ENCODE measurements around the gene FHAD1. TPM values are rescaled to one million over a fixed set of nuclear protein-coding genes. Genes with fewer than 3 reads are reported as not detected.

Gene FHAD1
- total RNA-seq, 1 experiment from 2014 or later = 2.0 TPM

DNA sequence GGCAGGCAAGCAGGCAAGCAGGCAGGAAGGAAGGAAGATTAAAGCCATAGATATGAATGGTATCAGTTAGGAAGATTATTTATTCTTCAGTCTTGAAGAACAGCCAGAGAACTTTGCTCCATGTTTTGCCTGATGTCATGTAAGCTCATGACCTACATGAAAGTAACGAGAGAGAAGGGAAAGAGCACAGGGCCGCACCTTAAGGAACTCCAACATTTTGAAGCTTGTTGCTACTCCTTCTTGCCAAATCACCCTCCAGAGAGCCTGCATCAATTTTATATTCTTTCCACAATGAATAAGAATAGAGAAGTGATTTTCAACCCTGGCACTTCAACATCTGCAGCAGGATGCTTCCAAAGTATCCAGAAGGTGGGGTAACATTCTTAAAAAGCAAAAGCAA lies 84.7 kb downstream of the FHAD1 start:
- Histone ChIP-seq H3K9me3 (ENCODE audit: low read depth, low read length, poor library complexity, severe bottlenecking) (no peaks in the 10 kb centered on the region), H3K27ac (ENCODE audit: low read depth, low read length, poor library complexity, severe bottlenecking) (no peak overlapping the region), H3K27me3 (replicated peaks; ENCODE audit: insufficient read depth, low read depth, low read length, poor library complexity) (no peaks in the 10 kb centered on the region), H3K4me3 (ENCODE audit: low read depth, low read length, poor library complexity, severe bottlenecking) (no peak overlapping the region), H3K36me3 (ENCODE audit: insufficient read depth, low read length, poor library complexity, severe bottlenecking) (no peaks in the 10 kb centered on the region), H3K4me1 (ENCODE audit: insufficient read depth, low read length, poor library complexity, severe bottlenecking) (peaks cover 24% of the 10 kb centered on the region)
- TF ChIP-seq EZH2 (IDR thresholded peaks at IDR 0.05; ENCODE audit: borderline replicate concordance, low read depth, low read length, poor library complexity, severe bottlenecking) (no peak), CTCF (conservative IDR thresholded peaks at IDR 0.05; ENCODE audit: low read depth, low read length) (no peak)
- intact Hi-C loops (cut with micrococcal nuclease; ENCODE audit: unreplicated experiment) = no loop called here
- DNase-seq (ENCODE audit: low spot score) = no peak
- CTCF ChIA-PET = no interaction called here
- no TSS peak for BruUV-seq (replicated peaks)
- POLR2A ChIA-PET (ENCODE audit: low non-redundant PET) = no interaction called here

GRCh38 chr1:15332525-15332924 lies 85.5 kb downstream of the FHAD1 start:
- no peaks in the 10 kb centered on the region for H3K27me3 ChIP-seq (replicated peaks; ENCODE audit: insufficient read depth, low read depth, low read length, poor library complexity)
- BruUV-seq (replicated peaks) = no TSS peak
- DNase-seq (ENCODE audit: low spot score) = no peak
- no peak overlapping the region for H3K27ac ChIP-seq (ENCODE audit: low read depth, low read length, poor library complexity, severe bottlenecking)
- no peaks in the 10 kb centered on the region for H3K36me3 ChIP-seq (ENCODE audit: insufficient read depth, low read length, poor library complexity, severe bottlenecking)
- ChIA-PET POLR2A (ENCODE audit: low non-redundant PET) (interaction anchor here (0.6 kb wide), 1 partner anchor 16 kb away, joined by 5 read pairs; no protein-coding TSS in a partner anchor), CTCF (no interaction called here)
- no peak overlapping the region for H3K4me3 ChIP-seq (ENCODE audit: low read depth, low read length, poor library complexity, severe bottlenecking)
- TF ChIP-seq EZH2 (IDR thresholded peaks at IDR 0.05; ENCODE audit: borderline replicate concordance, low read depth, low read length, poor library complexity, severe bottlenecking) (no peak), CTCF (conservative IDR thresholded peaks at IDR 0.05; ENCODE audit: low read depth, low read length) (no peak)
- peaks cover 27% of the 10 kb centered on the region for H3K4me1 ChIP-seq (ENCODE audit: insufficient read depth, low read length, poor library complexity, severe bottlenecking)
- intact Hi-C loops (cut with micrococcal nuclease; ENCODE audit: unreplicated experiment) = no loop called here
- H3K9me3 ChIP-seq (ENCODE audit: low read depth, low read length, poor library complexity, severe bottlenecking) = no peaks in the 10 kb centered on the region

- Histone ChIP-seq H3K36me3 (ENCODE audit: insufficient read depth, low read length, poor library complexity, severe bottlenecking) (no peaks in the 10 kb centered on the region), H3K9me3 (ENCODE audit: low read depth, low read length, poor library complexity, severe bottlenecking) (no peaks in the 10 kb centered on the region), H3K27ac (ENCODE audit: low read depth, low read length, poor library complexity, severe bottlenecking) (no peak overlapping the region), H3K27me3 (replicated peaks; ENCODE audit: insufficient read depth, low read depth, low read length, poor library complexity) (no peaks in the 10 kb centered on the region), H3K4me1 (ENCODE audit: insufficient read depth, low read length, poor library complexity, severe bottlenecking) (peaks cover 31% of the 10 kb centered on the region), H3K4me3 (ENCODE audit: low read depth, low read length, poor library complexity, severe bottlenecking) (no peak overlapping the region)
- ChIA-PET CTCF (no interaction called here), POLR2A (ENCODE audit: low non-redundant PET) (interaction anchor here (0.6 kb wide), 1 partner anchor 15 kb away, joined by 5 read pairs; no protein-coding TSS in a partner anchor)
- no TSS peak for BruUV-seq (replicated peaks)
- intact Hi-C loops (cut with micrococcal nuclease; ENCODE audit: unreplicated experiment) = no loop called here
- TF ChIP-seq EZH2 (IDR thresholded peaks at IDR 0.05; ENCODE audit: borderline replicate concordance, low read depth, low read length, poor library complexity, severe bottlenecking) (no peak), CTCF (conservative IDR thresholded peaks at IDR 0.05; ENCODE audit: low read depth, low read length) (no peak)
- DNase-seq (ENCODE audit: low spot score) = no peak
Measured at GRCh38 chr1:15332952-15333715, 86.1 kb downstream of the FHAD1 start.
